Testis (tissue), 3 donors: ENCODE measurements around the gene MEG3. TPM values are rescaled to one million over a fixed set of nuclear protein-coding genes. Genes with fewer than 3 reads are reported as not detected.
"Not testable (repeated sequence)": the region's sequence is repeated elsewhere in the genome, so short reads cannot be mapped to it uniquely, and the experiment has no call there.

Source experiments
- DNase-seq: peaks from one replicate; pipeline ENCODE4 v3.0.0-alpha.2; 2019
- H3K27ac ChIP-seq, 2 donors: fragments of 200-600 bp; sonication (generic); one replicate each; pipeline ENCODE4 v1.5.1; 2019
- H3K27me3 ChIP-seq: fragments of 200-600 bp; sonication (generic); one replicate; pipeline ENCODE4 v1.5.1; 2019
- H3K36me3 ChIP-seq: fragments of 200-600 bp; sonication (generic); one replicate; pipeline ENCODE4 v1.5.1; 2017; ENCODE audit warnings: low read depth; ENCODE audit errors: missing control alignments
- H3K4me1 ChIP-seq: fragments of 200-600 bp; sonication (generic); one replicate; pipeline ENCODE4 v1.5.1; 2019
- H3K4me3 ChIP-seq, 2 donors: fragments of 200-600 bp; sonication (generic); one replicate each; pipeline ENCODE4 v1.5.1; 2017 to 2019
- H3K9me3 ChIP-seq: fragments of 200-600 bp; sonication (generic); one replicate; pipeline ENCODE4 v1.5.1; 2017
- CTCF ChIP-seq, 3 experiments: fragments of 450-650 bp in 2 of 3; fragments of 200-600 bp in 1 of 3; sonication (generic) in 1 of 3; IDR thresholded peaks; one replicate each; pipeline ENCODE4 v1.5.1; 2016 to 2019; ENCODE audit warnings: antibody characterized with exemption in 3 of 3, mild to moderate bottlenecking in 2 of 3, moderate library complexity in 1 of 3
- POLR2A ChIP-seq: fragments of 450-650 bp; IDR thresholded peaks from one replicate; pipeline ENCODE4 v1.6.1; 2017; ENCODE audit warnings: antibody characterized with exemption, mild to moderate bottlenecking, moderate library complexity
- WGBS, 2 donors: methylation state at CpG; one replicate each; pipeline ENCODE4 v1.1.5; 2018; 5-methylcytosine and 5-hydroxymethylcytosine counted together
- intact Hi-C: fragments of 100-400 bp; cut with DNase I; formaldehyde crosslinking; loops from one replicate; pipeline ENCODE4 v1.15.1; 2023; ENCODE audit warnings: low total_unique reads
- polyA plus RNA-seq: library from polyadenylated mRNA; stranded (reverse); fragments of 350-450 nt; fragmentation: Illumina TruSeq; extraction: RNeasy Lipid Tissue Mini Kit (QIAGEN cat#74804); gene quantifications from one replicate; pipeline ENCODE4 v1.2.3, GENCODE V29; 2014; ENCODE audit warnings: low read depth, low replicate concordance; ENCODE audit not compliant: insufficient read depth
- total RNA-seq, 2 donors: library from RNA; depleted of rRNA; stranded (reverse); fragments of >200 nt; gene quantifications; one replicate each; pipeline ENCODE4 v1.2.3, GENCODE V29; 2016

The MEG3 gene
- total and polyA plus RNA-seq, 3 donors from 2014 or later: 107 to 324 (median 228) TPM

- 79 to 90% methylated on average over 12 to 15 of the region's 15 CpGs for WGBS, 2 donors
- Histone ChIP-seq H3K27ac (no peak overlapping the region), H3K9me3 (no peaks in the 10 kb centered on the region), H3K4me1 (no peaks in the 10 kb centered on the region), H3K36me3 (no peaks in the 10 kb centered on the region), H3K27me3 (no peaks in the 10 kb centered on the region), H3K4me3 (no peak overlapping the region)
- DNase-seq: no peak
- intact Hi-C loops: no loop called here
- TF ChIP-seq POLR2A: no peak
- no peak for TF ChIP-seq CTCF (IDR thresholded peaks at IDR 0.05)
Observed at GRCh38 chr14:100815478-100816285, 10.2 kb upstream of the MEG3 start.

- Histone ChIP-seq H3K27ac (no peak overlapping the region), H3K4me1 (no peaks in the 10 kb centered on the region), H3K9me3 (no peaks in the 10 kb centered on the region), H3K4me3 (no peak overlapping the region), H3K36me3 (no peaks in the 10 kb centered on the region), H3K27me3 (no peaks in the 10 kb centered on the region)
- WGBS, 2 donors: 51 to 75% methylated on average over 5 of the region's 5 CpGs
- intact Hi-C loops: no loop called here
- DNase-seq: no peak
- TF ChIP-seq CTCF (IDR thresholded peaks at IDR 0.05): no peak
- no peak for TF ChIP-seq POLR2A
Observed at GRCh38 chr14:100816286-100816949, 9.5 kb upstream of the MEG3 start.

- Histone ChIP-seq H3K4me1 (no peaks in the 10 kb centered on the region), H3K9me3 (no peaks in the 10 kb centered on the region), H3K36me3 (no peaks in the 10 kb centered on the region), H3K27ac (no peak overlapping the region), H3K27me3 (no peaks in the 10 kb centered on the region), H3K4me3 (no peak overlapping the region)
- 85 to 94% methylated on average over 26 of the region's 26 CpGs for WGBS, 2 donors
- intact Hi-C loops: no loop called here
- TF ChIP-seq POLR2A: no peak
- no peak for TF ChIP-seq CTCF (IDR thresholded peaks at IDR 0.05)
- no peak for DNase-seq
Observed at GRCh38 chr14:100816950-100817901, 8.7 kb upstream of the MEG3 start.

GRCh38 chr14:100818221-100818699, 7.7 kb upstream of the MEG3 start:
- 70 to 72% methylated on average over 3 of the region's 3 CpGs for WGBS, 2 donors
- Histone ChIP-seq H3K27me3 (no peaks in the 10 kb centered on the region), H3K9me3 (no peaks in the 10 kb centered on the region), H3K4me3 (no peak overlapping the region), H3K36me3 (no peaks in the 10 kb centered on the region), H3K4me1 (peaks cover 4% of the 10 kb centered on the region), H3K27ac (no peak overlapping the region)
- TF ChIP-seq POLR2A (no peak), CTCF (IDR thresholded peaks at IDR 0.05) (no peak)
- intact Hi-C loops: no loop called here
- DNase-seq: no peak

GRCh38 chr14:100818923-100819322, 7.0 kb upstream of the MEG3 start:
- H3K27ac ChIP-seq, H3K4me1 ChIP-seq, intact Hi-C loops, DNase-seq, H3K27me3 ChIP-seq, H3K9me3 ChIP-seq, H3K4me3 ChIP-seq, H3K36me3 ChIP-seq: not testable (repeated sequence)
- WGBS, 2 donors: 91 to 96% methylated on average over 10 of the region's 10 CpGs
